Measurements from ENCODE around the gene SPATA31C2. TPM values are rescaled to one million over a fixed set of nuclear protein-coding genes. Genes with fewer than 3 reads are reported as not detected.
"Not testable (repeated sequence)": the region's sequence is repeated elsewhere in the genome, so short reads cannot be mapped to it uniquely, and the experiment has no call there.

SPATA31C2 gene
- not detected in 2 replicates for total RNA-seq

DNA sequence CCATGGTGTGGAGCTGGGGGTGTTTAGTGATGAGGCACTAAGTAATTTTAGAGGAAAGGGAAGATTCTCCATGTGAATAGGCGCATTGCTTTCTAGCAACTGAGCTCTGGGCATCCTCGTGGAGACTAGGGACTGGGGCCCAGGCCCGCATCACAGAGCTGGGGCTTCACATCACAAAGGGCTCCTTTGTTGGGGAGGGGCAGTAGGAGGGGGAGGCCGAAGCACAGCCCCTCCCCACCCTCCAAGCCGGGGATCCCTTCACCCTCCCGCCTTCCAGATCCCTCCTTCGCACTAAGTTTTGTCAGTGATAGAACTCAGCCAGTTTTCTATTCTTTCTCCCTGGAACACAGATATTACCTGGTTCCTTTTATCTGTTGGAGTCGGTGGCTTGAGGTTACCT lies at the start of gene SPATA31C2:
TSS of gene SPATA31C2 (minus strand) at position 101 of the 400 bp plus-strand sequence. CDS start at position 72, 29 bp downstream.
- not testable (repeated sequence) for DNase-seq (ENCODE audit: low read depth in 2 of 2)

DNA sequence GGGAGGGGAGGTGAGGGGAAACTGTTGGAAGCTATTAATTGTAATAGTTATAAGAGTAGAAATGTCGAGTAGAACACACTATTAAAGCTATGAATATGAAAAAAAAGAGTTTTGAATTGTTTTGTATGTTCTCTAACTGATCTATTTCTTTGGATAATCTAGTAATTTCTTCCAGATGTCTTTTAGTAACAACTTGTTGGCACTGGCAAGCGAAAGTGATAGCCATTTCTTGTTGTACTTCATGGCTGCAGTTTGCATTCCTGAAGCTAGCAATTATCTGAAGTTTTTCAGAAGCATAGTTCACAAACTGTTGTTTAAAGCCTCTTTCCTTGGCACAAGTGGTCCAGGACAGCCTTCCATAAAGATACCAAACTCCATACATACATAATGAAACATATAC lies 49.4 kb upstream of the SPATA31C2 start:
- DNase-seq (ENCODE audit: low read depth in 2 of 2): no peak

DNA sequence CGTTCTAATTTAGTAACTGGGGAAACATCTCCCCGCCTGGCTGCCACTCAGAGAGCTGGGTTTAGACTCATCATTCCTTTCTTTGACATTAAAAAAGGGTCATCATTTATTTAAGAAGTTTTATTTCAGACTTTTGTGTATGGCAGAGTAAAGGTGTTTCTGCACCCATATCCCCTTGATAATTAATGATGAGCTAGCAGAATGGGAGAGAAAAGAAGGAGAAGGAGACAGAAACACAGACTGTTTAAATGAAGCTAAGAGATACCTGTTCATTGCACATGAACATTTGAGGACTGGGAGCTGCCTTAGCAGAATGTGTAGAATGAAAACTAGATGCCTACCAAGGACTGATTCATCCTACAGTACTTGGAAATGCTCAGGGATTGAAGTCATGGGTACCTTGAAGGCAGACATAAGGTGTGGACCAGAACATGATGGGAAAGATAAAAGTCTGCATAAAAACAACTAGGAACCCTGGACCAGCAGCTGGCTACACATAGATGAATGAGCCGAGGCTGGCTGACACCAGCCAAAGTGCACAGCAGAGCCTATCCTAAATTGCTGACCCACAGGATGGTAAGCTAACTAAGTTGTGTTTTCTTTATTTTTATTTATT lies 48.3 kb upstream of the SPATA31C2 start:
- DNase-seq (ENCODE audit: low read depth in 2 of 2): no peak

DNA sequence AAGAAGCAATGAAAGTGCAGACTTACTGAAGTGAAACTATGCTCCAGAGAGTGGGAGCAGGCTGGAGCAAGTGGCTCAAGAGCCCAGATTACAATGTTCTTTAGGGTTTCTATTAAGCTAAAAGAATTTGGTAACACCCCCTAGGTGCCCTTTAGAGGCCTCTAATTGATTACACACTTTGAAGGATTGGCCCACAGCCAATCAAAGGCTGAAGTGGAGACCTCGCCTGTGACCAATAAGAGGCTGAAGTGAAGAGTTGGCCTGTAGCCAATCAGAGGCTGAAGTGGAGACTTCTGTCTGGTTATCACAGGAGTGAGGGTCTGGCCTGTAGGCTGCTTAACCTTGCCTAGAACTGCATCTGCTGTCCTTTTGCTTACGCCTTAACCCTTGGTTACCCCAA lies 46.7 kb upstream of the SPATA31C2 start:
- DNase-seq (ENCODE audit: low read depth in 2 of 2): no peak

DNA sequence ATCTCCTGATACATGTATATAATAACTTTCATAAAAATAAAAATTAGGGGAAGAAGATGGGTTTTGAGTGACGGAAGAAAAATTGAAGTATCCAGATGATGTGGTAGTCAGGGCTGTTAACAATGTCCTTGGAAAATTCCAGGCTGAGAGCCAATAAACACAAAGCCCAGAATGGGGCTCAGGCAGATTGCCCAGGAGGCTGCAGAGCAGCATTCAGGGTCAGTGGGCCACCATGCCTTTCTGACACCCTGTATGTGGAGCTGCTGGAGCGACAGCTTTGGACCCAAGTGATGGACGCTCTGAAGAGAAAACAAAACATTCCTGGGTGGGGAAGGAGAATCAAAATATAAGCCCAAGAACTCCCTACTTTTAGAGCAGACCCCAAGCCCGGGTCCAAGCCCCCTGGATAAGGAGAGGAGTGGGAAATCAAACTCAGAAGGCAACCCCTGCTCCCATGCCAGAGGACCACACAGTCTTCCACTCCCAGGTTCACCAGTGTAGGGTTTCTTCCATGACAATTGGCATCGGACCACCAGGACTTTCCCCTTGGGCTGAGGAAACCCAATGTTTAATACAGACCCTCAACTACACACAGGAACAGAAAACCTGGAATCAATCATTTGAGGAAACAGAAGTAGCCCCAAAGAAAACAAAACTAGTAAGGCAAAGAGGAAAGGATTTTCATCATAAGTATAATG lies 45.7 kb upstream of the SPATA31C2 start:
- peak in 1 of 2 donors; percentile 3 for DNase-seq (ENCODE audit: low read depth in 2 of 2)

DNA sequence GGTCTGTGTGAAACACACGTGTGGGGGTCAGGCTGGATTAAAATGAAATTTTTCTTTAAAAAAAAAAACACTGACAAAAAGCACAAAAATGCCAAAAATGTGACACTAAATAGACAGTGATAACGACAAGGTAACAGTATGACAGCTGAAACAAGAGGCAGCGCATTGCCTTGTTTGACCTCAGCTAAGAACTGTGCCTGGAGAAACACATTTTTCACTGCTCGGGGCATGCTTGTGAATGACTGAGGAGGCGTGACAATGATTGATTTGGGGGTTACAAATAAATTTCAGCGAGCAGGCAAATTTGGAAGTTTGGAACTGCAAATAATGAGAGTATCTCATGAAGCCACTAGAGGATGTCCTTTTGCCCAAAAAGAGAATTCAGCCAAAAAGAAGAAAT lies 44.2 kb upstream of the SPATA31C2 start:
- DNase-seq (ENCODE audit: low read depth in 2 of 2): no peak

DNA sequence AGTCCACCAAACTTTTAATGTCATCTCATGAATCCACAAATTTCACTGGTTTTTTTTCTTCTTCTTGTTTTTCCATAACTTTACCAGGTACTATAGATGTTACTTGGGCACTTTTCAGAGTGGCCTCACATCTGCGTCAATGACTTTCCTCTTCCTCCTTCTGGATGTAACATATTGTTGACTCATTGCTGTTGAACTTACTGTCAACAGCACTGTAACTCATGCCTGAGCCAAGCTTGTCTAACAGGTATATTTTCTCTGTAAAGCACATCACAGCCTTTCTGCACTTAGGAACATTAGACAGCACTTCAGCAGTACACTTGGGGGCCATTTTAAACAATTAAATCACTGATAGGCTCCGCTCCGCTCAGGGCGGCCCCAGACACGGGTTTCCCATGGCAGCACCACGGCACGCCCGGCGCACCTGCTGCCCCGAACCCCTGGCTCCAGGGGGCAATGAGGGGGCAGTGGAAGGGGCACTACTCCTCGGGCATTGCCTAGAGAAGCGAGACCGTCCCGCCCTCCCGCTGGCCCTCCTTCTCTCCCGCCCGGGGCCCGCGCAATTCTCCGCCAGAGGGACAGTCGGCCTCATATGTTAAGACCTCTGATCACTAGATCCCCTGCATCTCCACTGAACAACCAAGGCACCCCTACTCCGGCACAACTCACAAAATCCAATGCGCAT lies 41.9 kb upstream of the SPATA31C2 start:
- DNase-seq (ENCODE audit: low read depth in 2 of 2): no peak

DNA sequence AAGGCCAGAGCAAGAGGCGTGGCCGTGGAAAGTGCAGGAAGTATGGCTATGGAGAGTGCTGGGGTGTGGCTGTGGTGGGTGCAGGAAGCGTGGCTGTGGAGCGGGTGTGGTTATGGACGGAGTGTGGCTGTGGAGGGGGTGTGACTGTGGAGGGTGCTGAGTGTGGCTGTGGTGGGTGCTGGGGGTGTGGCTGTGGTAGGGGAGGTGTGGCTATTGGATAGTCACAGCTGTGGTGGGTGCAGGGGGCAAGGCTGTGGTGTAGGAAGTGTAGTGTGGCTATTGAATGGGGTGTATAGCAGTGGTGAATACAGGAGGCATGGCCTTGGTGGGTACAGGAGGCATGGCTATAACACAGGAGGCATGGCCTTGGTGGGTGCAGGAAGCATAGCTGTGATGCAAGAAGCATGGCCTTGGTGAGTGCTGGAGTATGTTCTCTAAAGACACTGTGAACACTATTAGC lies 40.8 kb upstream of the SPATA31C2 start:
- DNase-seq (ENCODE audit: low read depth in 2 of 2): no peak

DNA sequence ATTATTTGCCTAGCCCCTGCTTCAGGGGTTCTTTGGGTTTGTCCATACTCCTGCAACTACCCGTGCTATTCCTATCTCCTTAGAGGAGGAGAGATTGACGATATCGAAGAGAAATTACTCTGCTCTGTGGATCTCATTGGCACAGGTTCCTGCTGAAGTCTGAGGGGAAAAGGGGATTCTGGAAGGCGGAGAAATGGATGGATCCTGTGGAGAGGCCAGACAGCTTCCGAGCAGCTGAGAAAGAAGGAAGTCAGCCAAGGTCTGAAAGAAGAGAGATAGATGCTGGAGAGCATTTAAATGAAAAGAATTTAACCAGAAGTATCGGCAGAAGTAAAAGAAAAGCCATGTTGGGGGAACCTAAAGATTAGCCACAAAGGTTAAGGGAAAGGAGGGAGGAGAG lies 40.4 kb upstream of the SPATA31C2 start:
- no peak for DNase-seq (ENCODE audit: low read depth in 2 of 2)

DNA sequence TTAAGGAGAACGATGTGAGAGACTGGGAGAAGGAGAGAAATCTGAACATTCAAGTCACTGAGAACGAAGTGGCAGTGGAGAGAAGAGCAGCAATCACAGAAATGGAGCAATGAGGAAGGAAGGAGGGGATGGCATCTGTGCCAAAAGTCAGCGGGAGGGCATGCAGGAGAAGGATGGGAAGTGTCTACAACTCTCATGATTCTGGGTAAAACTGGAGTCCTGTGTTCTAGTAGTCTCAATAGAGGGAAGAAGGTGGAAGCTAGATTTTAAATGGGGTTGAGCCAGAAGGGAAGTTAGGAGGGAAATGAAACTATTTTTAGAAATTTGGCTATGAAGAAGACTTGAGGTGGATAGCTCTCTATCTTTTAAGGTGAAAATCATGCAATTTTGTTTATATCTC lies 39.1 kb upstream of the SPATA31C2 start:
- no peak for DNase-seq (ENCODE audit: low read depth in 2 of 2)

DNA sequence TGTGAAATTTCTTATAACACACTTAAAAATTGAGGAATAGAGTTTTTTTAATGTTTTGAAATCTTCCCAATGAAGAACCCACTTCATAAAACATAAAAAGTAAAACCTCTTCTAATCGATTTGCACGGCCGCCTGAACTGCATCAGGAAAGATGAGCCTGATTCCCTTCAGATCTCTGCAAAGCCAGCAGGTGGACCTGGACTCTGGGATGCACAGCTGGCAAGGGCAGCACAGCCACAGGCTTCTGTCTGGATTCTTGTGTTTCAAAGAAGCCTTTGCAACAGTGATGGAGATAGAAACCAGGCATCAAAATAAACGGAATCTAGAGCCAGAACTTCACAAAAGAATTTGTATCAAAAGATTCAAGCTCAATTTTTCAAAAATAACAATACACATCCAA lies 36.0 kb upstream of the SPATA31C2 start:
- no peak for DNase-seq (ENCODE audit: low read depth in 2 of 2)

DNA sequence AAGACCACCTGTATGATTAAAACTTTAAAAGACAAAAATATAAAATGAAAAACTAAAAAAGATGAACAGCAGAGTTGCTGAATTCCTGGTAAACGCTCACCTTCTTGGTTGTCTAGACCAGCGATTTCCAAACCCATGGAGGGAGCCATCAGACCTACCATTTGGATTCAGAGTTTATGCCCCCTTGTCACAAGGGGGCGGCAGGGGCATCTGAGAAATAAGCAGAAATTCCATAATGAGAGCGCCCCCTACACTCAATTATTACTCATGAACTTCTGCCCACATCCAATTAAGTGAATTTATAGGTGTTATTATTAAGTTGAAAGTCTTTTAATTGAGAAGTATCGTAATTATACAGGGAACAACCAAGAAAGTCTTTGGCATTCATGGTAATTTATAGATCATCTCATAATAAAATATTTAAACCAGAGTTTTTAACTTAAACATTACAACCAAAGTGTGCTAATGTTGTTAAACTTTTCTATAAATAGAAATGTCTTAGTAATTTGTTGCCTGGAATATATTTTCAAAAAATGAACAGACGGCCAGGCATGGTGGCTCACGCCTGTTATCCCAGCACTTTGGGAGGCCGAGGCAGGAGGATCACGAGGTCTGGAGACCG lies 35.2 kb upstream of the SPATA31C2 start:
- peak; percentile 64 to 82 for DNase-seq (ENCODE audit: low read depth in 2 of 2)

DNA sequence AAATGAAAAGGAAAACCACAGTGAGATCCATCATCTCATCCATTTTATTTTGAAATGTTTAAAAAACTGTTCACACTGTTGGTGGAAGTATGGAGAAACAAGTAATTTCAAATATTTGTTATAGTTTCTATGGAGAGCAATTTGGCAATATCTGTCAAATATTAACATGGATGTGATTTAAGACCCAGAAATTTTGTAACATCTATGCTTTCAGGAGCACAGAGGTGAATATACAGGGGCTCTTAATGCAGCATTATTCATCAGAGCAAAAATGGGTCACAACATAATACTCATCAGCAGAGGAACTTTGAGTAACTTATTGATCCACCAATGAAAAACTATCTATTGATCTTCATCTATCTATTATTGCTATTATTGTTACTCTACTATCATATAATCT lies 31.4 kb upstream of the SPATA31C2 start:
- no peak for DNase-seq (ENCODE audit: low read depth in 2 of 2)

DNA sequence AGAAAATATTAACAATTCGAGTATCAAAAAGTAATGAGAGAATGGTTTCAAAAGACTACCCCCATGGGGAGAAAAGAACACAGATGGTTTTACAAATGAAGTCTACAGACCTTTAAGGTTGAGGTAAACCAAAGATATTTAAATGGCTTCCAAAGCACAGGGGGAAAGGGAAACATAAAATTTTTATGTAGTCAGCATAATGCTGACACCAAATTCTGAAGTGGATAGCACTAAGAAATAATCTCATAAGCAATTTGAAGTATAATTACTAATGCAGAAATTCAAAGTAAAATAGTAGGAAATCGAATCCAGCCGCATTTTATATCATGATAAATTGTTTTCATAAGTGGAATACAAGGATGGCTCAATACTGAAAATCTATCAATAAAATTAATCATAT lies 30.3 kb upstream of the SPATA31C2 start:
- DNase-seq (ENCODE audit: low read depth in 2 of 2): no peak

DNA sequence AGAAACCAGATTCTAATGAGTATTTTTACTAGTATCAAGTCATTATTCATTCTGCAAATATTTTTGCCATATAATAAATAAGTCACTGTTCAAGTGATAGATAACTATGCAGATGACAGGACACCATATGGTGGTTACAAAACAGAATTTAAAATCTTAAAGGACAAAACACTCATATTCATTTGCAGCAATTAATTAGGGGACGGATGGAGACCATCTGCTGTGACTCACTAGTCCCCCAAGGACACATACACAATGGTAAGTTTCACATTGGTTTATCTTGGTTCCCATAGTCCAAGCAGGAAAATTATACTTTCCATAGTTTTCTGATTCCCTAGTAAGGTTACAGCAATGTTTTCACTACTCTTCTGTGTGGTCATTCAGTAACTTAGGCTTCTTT lies 28.4 kb upstream of the SPATA31C2 start:
- no peak for DNase-seq (ENCODE audit: low read depth in 2 of 2)

DNA sequence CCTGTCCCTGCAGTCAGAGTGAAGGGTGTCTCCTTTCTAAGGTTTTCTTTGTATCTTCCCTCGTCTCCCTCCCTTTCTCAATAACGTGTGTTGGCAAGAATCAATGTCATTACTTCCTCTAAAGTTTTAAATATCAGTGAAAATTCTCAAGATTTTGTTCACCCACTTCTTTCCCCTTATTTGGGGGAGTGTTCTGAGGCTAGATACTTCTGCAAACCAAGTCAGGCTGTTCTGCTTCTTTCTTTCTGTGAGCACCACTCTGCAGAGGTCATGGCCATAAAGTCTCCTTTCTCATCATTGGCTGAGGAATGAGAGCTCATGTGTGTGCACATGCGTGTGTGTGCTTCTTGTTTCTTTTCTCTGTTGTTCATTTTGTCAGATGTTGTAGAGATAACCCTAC lies 26.6 kb upstream of the SPATA31C2 start:
- no peak for DNase-seq (ENCODE audit: low read depth in 2 of 2)

DNA sequence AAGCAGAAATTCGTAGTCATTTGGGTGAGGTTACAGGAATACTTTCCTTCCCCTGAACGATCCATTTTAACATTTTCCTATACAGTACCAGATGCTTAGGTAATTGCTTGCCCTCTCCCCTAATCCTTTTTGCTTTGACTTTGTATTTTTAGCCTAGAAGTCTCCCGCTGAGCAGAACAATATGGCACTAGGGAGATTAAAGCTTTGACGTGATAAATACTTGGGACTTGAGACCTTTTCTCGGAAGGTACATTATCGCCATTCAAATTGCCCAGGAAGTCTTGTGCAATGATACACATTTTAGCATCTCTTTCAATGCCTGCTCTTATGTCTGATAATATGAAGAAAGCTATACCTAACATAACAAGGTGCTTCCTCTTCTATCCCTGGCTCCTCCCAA lies 22.9 kb upstream of the SPATA31C2 start:
- DNase-seq (ENCODE audit: low read depth in 2 of 2): no peak

DNA sequence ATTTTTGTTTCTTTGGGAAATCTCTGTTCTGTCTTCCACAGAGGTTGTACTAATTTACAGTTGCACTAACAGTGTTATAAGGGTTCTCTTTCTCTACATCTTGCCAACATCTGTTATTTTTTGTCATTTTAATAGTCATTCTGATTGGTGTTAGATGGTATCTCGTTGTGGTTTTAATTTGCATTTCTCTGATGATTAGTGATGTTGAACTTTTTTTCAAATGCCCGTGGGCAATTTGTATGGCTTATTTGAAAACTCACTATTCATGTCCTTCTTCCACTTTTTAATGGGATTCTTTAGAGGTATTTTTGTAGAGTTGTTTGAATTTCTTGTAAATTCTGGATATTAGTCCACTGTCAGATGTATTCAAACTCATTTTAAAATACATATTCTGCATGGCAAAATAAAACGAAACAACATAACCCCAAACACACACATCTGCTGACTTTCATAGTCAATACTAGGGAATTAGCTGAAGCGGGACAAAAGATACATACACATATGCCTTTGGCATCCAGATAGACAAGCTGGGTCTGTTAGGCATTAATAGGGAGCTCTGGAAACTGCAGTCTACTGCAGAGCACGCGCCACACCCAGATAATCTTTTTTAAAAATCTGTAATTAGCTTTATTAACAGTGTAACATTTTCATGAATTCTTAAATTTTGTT lies 5.8 kb upstream of the SPATA31C2 start:
- DNase-seq (ENCODE audit: low read depth in 2 of 2): no peak

DNA sequence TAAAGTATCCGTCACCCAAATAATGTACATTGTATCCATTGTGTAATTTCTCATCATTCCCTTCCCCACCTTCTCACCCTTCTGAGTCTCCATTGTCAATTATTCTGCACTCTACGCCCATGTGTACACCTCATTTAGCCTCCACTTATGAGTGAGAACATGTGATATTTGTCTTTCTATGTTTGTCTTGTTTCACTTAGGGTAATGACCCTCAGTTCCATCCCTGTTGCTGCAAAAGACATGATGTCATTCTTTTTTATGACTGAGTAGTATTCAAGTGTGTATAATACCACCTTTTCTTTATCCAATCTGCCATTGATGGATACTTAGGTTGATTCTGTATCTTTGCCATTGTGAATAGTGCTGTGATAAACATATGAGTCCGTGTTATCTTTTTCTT lies 4.9 kb upstream of the SPATA31C2 start:
- DNase-seq (ENCODE audit: low read depth in 2 of 2): no peak

DNA sequence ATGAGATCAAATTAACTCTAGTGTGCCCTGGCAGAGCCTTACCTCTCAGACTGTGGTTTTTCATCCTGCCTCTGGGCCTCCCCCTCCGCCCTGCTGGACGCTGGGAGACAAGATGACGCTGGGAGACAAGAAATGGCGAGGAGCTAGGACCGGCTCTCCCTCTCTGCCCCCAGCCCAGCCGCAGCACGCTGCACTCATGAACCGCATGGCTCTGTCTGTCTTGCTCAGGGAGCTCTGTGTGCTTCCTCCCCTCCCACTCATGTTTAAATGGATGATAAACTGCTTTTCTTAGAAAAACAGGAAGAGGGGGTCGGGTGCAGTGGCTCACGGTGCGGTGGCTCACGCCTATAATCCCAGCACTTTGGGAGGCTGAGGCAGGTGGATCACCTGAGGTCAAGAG lies 4.7 kb downstream of the SPATA31C2 start:
- DNase-seq (ENCODE audit: low read depth in 2 of 2): not testable (repeated sequence)

DNA sequence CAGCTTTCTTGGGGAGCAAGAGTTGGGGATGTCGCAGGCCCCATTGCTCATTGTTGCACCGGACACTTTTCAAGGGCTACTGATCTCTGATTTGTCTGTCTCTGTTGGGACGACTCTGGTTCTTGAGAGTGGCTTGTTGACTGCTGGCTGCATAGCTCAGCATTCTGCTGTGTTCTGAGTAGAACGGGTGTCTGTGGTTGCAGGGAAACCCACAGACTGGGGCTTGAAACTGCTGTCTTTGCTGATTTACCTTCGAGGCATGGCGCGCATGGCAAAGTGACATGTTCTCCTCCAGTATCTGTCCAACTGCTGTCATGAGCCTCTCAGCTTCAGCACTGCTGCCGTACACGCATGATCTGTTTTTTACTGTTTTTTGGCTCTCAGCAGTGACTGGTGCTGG lies 8.7 kb downstream of the SPATA31C2 start:
- DNase-seq (ENCODE audit: low read depth in 2 of 2): not testable (repeated sequence)
